Germinal center (tissue), 1 donor: ENCODE data around the gene MAPKAPK3.

ENCODE experiments used
- DNase-seq: peaks from one replicate; pipeline ENCODE4 v3.0.0; 2012; ENCODE audit warnings: mixed read lengths, low spot score

The MAPKAPK3 gene

DNA sequence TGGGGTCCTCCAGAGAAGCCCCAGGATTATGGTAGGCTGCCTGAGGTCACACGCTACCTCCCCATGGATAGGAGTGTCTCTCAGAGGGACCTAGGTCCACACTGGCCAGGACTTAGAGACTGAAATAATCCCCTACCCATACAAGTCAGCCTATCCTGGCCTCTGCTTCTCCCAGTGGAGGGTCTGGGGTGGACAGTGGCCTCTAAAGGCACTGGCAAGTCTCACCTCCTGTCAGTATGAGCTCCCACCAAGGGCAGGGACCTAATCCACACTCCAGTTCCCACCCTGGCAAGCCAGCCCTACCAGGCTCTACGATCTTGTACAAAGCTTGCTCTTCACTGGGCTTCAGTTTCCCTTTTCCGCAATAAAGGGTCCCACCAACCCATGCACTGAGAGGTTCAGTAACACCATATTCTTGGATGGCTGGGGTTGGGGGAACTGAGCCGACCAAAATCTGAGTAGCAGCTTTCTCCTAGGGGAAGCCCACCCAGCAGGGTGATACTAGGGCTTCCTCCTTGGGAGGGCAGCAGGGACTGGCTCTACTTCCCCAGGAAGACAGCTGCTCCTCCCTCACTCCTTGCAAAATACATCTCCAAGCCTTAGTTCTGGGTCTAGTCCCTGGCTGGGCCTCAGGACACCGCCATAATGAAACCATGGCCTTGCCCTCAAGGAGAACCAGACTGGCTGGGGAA lies 7.7 kb upstream of the MAPKAPK3 start:
- DNase-seq: no peak

DNA sequence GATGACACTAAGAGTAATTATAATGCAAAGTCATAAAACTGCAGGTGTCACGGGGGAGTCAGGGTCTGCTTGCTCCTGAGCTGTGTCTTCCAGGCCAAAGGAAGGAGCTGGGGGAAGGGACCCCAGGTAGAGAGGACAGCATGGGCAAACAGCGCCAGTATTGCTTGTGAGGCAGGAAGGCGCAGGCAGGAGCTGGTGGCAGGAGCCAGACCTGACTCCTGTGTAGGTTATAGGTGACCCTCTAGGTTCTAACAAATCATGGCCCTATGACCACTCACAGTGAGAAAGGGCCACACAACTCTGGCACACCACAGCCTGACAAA lies 7.2 kb upstream of the MAPKAPK3 start:
- DNase-seq: no peak

DNA sequence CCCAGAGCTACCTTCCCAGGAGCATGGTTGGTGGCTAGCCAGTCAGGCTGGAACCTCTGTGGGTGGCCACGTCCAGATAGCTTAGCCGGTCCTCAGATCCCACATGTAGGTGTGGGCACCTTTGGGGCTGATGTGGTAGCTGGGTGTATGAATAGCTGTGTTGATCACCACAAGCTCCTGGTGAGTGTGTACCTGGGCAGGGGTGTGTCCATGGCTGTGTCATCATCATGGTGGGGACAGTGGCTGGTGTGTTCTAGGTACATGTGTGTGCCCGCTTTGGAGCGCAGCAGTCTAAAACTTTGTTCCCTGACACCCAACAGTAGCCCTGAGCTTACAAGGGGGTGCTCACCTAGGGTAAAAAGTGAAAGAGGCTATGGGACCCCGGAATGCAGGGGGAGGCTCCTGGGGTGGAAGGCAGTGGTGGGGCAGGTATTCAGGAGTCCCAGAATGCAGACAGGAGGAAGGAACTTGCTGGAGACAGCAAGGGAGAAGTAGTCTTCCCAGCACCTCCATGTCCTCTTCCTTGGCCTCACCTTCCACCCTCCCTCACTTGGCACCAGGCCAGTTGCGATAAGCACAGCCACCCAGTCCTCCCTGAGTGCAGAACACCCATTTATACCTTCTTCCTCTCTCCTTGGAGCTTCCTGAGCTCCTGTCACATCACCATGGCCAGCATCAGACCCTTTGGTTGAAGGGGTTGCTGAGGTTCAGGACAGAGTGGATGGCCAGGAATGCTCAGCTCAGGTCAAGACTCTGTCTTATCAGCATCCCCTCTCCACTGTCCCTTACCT lies 6.6 kb upstream of the MAPKAPK3 start:
- DNase-seq: no peak

DNA sequence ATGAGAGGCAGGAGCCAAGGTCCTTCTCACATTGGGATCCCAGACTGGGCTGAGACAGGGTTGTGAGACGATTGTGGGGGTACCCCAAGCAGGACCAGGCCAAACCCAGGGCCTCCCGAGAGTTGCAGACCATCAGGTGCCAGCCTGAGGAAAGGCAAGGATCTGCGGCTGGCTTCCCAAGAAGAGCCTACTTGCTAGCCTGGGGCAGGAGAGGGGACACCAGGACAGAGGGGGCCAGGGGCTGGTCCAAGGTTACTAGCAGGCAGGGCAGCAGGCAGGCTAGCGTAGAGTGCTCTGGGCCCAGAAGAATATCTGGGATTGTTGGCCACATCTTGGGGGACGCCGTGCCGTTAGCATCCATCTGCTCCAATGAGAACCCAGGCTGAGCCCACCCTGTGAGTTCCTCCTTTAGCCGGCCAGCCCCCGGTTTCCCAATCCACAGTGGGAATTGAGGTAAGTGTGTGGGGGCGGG lies 5.9 kb upstream of the MAPKAPK3 start:
- no peak for DNase-seq

DNA sequence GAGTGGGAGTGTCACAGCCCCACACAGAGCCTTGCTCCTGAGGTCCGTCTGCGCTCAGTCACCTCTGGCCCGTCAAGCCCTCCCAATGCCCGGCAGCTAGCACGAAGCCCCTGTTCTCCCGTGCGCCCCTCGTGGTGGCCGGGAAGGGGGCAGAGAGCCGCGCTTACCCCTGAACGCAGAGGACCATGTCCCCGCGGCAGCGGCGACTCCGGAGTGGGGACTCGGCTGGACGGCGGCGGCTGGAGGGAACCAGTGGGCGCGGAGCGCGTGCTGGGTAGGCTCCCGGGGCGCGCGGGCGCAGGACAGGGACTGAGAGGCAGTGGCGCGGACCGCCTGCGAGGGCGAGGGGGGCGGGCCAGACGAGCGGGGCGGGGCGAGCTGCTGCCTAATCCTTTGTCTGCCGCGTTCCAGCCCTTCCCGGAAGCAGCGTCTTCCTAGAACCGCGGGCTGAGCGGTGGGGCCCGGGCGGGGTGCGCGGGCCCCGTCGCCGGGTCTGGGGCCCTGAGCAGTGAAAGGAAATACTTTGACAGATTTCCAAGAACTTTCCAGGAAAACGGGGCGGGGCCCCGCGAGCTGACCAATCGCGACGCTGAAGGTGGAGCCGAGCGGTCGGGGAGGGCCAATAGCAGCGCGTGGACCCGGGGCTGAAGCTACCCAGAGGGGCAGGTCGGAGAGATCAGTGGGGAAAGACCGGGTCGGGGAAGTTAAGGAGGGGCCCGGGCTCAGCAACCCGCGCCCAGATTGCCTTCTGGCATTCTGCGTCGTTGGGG lies 5.3 kb upstream of the MAPKAPK3 start, which contains the start of gene CISH:
CISH (minus strand) TSS at position 311 of the 770 bp plus-strand sequence; CDS start at position 187, 124 bp downstream.
- peak; percentile 87 for DNase-seq

DNA sequence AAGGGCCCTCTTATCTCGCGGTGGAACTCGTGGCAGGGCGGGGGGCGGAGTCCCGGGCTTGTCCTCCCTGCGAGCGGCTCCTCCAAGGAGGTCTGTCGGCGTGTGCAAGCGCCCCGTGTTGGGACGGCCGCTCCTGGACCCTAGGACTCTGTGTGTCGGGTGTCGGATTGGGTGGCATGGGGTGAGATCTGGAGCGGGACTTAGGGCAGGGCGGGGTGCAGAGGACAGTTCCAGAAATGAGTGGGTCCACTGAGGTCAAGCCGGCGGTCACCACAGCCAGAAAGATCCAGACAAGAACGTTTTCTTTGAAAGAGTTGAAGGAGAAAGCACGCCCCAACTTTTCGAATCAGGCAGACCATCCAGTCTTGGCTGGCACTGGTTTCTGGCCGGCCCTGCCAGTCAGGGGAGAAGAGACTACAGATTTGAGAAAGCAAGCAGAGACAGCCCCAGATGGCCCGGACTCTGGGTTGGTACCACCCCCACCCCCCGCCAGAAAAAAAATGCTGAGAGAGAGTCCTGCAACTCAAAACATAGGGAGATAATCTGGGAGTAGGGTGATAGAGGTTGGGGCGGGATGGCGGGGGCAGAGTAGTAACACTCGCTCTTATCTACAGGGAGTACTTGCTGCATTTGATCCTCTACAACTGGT lies 4.6 kb upstream of the MAPKAPK3 start:
- no peak for DNase-seq

DNA sequence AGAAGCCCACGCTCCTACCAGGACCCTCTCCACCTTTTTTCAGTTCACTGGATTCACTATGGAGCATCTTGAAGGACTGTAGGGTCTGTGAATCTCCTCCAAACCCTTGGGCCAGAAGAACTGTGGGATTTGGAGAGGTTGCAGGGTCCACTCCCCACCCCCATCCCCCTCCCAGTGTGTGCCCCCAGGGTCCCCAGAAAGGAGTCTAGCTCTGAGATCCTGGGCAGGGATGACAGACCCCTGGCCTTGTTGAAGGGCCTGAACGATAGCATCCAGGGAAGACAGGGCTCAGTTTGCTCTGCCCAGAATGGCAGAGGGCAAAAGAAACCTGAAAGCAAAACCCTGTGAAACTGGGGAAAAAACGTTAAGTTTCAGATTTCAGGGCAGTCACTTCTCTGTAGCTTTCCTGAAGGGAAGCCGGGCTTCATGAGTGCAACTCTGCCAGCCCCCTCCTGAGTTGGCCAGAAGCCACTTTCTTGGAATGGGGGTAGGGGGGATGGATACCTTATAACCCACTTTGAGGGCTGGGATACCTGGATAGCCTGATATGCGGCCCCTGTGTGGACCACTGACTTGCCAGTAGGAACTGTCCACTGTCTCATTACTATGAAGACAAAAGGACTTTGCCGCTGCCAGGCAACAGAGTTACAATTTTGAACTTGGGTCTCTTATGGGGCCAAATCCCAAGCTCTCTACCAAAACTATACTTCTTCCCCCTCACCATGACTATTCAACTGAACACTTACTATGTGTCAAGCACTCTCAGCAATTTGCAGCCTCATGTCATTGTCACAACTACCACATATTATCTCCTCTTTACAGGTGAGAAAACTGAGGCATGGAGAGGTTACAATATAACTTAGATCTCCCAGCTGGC lies 3.7 kb upstream of the MAPKAPK3 start:
- no peak for DNase-seq

DNA sequence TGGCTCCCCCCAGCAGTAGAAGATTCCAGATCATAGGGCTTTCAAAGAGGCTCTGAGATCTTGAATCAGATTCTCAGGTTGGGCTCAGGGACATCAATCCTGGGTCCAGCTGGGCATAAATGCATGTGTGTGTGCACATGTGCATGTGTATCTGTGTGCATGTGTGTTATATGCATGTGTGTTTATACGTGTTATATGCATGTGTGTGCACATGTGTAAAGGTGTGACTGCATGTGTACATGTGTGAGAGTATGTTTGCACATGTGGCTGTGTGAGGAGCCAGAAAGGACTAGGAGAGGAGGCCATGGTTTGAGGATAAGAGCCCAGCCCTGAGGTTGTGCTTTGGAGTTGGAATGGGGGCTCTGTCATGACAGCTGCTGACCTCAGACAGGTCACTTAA lies 1.8 kb upstream of the MAPKAPK3 start:
- no peak for DNase-seq

DNA sequence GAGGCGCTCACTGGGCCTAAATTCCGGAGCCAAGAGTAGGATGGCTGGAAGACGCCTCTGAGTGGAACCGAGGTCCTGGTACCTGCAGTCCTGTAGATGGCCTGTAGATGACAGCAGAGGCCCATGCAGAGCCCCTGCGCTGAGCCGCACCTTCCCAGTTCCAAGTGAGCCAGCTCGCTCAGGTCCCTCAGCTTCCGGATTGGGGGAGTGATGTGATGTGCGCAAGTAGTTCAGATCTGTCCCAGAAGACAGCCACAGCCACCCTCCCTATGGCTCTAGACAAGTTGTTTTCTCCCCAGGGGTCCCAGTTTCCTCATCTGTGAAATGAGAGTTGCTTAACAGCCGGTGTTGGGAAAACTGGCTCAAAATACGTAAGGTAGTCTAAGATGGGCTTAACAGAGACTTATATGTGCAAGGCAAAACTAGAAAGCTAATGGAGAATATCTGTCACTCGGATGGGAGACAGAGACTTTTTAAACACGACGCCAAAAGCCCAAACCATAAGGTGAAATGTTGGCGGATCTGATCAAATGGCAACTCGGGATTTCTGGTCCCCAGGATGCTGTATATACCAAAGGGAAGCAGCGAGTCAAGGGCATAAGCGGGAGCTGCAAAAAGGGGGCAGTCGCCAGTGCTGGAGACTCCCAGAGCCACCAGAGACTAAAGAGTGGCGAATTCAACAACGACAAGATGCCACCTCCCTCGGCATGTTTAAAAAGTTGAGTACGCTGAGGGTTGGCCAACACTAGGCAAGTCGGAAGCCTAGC lies 765 bp upstream of the MAPKAPK3 start:
- peak; percentile 88 for DNase-seq

DNA sequence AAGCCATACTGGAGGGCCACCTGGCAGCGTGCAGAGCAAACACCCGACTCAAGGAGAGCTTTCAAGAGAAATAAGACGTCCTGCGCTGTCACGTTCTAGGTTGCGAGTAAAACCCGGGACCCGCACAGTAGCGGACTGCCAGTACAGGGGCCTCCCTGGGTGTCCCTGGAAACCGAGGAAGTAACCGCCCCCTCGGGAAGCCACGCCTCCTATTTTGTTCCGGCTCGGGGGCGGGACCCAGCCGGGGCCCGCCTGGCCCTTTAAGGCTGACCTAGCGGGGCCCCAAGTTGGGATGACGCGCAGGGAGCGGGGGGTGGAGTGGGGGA lies 218 bp upstream of the MAPKAPK3 start:
- peak; percentile 95 for DNase-seq

DNA sequence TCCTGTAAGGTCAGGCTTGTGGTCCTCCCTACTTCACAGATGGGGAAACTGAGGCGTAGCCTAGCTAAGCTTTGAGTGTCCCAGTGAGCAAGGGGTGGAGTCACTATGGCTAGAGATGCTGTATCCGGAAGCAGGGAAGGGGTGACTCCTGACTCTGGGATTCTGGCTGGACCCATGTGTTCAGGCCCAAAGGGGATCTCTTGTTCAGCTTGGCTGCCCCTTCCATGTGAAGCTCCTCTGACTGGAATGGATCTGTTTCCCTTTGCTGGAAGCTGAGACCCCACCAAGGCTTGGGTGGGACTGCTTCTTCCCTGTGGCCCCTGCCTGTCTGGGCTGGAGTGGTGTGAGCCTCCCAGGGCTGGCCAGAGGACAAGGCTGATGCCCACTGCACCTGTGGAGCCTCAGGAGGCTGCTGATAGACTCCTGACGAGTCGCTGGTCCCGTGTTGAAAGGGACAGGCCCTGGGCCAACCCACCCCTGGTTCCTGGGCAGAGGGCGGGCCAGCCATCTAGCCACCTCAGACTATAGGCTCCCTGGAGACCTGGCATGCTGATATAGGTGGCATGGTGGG lies 1.0 kb downstream of the MAPKAPK3 start:
- DNase-seq: no peak

DNA sequence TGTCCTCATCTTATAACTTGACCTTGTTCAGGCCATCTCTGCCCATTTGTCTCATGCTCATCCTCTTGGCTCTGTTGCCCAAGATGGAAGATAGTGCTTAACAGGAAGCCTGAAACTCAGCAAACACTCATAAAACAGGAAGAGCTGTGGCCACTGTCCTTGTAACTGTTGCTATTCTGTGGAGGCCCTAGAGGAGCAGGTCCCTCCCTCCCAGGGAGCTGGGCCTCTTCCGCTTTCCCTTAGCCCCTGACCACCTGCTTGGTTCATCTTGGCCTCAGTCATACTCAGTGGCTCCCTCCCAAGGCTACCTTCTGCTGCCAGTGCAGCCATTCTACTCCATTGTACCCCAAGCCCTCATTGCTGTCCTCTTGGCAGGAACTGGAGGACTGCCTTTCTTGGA lies 3.5 kb downstream of the MAPKAPK3 start:
- DNase-seq: no peak

DNA sequence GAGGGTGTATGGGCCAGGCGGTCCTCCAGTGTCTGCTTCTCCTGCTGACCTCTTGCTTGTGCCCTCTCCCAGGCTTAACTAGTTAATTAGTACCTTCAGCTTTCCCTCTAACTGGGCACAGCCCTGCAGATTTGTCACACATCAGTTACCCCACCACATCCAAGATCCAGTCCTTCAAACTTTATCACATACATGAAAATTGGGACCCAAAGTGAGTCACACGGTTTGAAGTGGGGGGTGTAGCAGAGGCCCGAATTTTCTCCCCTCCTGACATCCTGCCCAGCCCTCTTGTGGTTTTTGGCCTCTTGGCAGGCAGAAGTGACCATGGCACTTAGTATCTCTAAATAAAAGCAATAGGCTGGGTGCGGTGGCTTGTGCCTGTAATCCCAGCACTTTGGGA lies 3.9 kb downstream of the MAPKAPK3 start:
- no peak for DNase-seq

DNA sequence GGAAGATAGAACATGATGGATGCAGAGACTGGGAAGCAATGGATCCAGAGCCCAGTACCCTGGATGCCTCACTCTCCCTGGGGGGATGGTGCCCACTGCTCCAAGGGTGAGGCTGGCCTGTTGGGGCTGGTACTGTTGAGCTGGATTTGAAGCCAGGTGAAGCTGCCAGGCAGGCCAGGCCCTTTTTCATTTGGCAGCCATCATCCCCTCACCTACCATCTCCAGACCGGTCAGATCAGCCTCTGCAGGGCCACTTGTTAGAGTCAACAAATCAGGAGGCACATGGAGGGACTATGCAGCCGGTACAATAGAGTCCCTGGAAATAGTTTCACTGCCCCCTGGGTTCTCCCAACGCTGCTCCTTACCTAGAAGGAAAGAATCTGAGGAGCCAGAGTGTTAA lies 5.9 kb downstream of the MAPKAPK3 start:
- no peak for DNase-seq

DNA sequence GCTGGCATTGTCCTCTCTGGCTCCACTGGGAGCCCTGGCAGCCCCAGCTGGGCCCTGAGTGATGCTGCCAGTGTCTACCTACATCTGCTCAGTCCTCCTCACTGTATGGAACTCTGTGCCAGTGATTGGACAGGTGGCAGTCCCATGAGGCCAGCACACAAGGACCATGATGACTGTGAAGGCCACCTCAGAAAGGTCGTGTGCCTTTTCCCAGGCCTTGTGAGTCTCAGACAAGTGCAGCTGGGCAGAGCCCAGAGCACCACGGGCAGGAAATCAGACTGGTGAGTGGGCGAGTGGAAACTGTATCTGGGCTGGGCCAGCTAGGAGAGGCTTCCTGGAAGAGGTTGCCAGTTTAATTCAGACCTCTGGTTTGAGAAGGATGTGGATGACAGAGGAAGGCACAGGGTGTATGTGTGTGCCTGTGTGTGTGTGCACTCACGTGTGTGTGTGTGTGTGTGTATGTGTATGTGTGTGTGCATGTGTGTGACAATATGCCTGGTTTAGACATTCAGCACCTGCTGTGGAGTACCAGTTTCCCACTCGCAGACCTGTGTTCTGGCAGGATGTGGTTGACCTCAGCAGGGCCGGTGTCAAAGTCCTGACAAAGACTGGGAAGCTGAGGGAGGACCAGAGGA lies 7.0 kb downstream of the MAPKAPK3 start:
- no peak for DNase-seq

DNA sequence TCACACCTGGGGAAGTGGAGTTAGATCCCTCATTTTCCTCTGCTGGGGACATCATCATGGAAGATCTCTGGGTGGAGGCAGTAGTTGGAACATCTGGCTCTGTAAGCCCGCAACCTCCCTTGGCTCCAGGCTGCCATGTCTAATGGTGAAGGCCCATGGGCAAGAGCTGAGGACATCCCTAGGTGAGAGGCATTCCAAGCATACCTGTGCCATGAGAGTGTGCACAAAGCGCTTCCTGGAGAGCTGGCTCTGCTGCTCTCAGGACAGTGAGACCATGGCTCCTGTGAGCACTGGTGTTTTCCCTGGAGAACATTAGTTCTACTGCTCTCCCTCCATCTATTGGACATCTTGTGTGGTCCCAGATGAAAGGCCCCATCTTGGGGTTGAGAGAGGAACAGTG lies 7.7 kb downstream of the MAPKAPK3 start:
- DNase-seq: no peak

DNA sequence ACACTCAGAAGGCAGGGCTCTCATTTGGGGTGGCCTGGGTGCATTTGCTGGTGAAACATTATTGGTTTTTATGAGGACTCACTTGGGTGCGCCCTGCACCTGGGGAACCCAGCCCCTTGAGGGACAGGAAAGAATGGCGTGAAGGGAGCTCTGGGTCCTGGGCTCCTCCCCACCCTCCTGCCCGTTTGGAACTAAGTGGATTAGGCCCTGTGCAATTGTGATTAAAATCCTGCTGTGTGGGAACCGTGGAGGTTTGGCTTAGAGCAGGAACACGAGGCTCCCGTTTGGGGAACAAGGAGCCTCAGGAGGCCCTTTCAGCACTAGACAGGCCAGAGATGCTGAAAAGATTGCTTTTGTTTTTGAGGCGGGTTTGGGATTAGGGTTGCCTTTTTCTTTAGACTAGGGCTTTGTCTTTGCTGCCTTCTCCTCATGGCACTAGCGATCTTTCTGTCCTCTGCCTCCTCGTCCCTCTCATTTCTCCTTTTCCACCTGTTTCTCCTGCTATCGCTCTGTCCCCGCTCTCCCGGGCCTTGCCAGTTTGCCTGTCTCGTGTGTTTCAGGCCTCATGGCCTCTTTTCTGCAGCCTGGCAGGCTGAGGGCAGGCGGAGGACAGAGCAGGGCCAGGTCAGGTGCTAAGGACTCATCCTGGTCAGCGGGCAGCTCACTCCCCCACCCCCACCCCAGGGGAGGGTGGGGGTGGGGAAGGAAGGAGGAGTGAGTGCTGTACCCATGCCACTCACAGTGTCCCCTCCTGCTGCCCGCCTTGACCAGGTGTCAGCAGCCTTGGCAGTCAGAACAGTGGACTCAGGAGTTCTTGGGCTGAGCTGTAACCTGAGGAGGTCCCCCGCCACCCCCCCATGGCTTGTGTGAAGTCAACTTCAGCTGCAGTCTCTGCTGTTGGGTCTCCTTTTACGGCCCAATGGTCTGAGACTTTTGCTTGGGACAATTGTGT lies 8.6 kb downstream of the MAPKAPK3 start:
- no peak for DNase-seq

DNA sequence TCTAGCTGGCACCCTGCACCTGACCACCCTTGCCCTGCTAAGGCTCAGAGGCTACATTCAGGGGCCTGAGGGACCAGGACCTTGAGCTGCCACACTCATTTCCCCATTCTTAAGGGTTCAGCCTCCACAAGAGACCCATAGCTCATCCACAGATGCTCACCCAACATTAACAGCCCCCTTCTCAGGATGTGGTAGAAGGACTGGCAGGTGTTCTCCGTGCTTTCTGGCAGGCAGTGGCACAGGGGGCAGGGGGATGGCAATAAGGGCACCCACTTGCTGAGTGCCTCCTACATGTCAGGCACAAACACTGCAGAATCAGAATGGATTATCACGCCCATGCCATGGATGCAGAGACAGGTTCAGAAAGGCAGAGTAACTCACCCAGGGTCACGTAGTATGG lies 9.4 kb downstream of the MAPKAPK3 start:
- DNase-seq: no peak
